ENCODE measurements around the gene UGCG. TPM values are rescaled to one million over a fixed set of nuclear protein-coding genes. Genes with fewer than 3 reads are reported as not detected.
"Not testable (repeated sequence)": the region's sequence is repeated elsewhere in the genome, so short reads cannot be mapped to it uniquely, and the experiment has no call there.

Gene UGCG
- polyA plus RNA-seq, 3 donors, result 65.4 to 77.6 (median 74.5) TPM

- no peak for DNase-seq
Measured at GRCh38 chr9:111877420-111877819, 19.2 kb upstream of the UGCG start.

GRCh38 chr9:111878946-111879345 lies 17.7 kb upstream of the UGCG start:
- DNase-seq, result no peak

- DNase-seq, result no peak
Measured at GRCh38 chr9:111886983-111887718, 9.5 kb upstream of the UGCG start.

DNA sequence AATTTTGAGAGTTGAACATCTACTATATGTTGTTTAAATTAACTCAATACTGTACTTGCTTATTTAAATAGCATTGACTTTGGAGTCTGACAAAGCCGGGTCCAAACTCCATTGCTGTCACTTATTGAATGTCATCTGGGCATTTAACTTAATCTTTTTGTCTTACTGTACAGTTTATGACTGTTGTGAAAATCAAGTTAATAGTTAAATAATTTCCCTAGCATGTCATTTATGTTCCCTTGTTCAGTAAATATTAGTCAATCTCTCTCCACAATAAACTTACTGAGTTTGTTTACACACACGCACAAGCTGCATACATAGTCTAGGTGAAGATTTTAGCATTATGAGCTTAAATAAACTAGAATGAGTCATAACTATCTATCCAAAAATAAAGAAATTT lies 6.3 kb upstream of the UGCG start:
- DNase-seq, result no peak

DNA sequence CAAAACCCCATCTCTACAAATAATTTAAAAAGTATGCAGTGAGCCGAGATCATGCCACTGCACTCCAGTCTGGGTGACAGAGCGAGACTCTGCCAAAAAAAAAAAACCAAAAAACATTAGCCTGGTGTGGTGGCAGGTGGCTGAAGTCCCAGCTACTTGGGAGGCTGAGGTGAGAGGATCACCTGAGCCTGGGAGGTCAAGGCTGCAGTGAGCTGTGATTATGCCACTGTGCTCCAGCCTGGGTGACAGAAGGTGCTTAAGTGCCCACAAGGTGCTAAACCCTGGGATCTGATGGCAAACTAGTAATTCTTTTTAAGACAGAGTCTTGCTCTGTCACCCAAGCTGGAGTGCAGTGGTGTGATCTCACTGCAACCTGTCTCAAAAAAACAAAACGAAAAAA lies 5.7 kb upstream of the UGCG start:
- not testable (repeated sequence) for DNase-seq

DNA sequence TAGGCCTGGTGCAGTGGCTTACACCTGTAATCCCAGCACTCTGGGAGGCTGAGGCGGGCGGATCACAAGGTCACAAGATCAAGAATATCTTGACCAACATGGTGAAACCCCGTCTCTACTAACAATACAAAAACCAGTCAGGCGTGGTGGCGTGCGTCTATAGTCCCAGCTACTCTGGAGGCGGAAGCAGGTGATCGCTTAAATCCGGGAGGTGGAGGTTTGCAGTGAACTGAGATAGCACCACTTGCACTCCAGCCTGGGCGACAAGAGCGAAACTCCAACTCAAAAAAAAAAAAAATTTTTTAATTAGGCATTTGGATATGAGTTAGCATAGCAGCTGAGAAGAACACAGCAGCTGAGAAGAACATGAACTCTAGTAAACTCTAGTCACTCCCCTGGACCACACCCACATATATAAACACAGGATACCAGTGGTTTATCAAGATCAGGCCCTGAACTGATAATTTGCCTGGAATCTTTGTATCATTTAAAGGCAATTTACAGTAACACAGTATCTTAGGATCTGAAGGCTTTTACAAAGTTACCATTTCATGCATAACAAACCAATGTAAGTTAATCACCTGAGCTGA lies 4.6 kb upstream of the UGCG start:
- no peak for DNase-seq

DNA sequence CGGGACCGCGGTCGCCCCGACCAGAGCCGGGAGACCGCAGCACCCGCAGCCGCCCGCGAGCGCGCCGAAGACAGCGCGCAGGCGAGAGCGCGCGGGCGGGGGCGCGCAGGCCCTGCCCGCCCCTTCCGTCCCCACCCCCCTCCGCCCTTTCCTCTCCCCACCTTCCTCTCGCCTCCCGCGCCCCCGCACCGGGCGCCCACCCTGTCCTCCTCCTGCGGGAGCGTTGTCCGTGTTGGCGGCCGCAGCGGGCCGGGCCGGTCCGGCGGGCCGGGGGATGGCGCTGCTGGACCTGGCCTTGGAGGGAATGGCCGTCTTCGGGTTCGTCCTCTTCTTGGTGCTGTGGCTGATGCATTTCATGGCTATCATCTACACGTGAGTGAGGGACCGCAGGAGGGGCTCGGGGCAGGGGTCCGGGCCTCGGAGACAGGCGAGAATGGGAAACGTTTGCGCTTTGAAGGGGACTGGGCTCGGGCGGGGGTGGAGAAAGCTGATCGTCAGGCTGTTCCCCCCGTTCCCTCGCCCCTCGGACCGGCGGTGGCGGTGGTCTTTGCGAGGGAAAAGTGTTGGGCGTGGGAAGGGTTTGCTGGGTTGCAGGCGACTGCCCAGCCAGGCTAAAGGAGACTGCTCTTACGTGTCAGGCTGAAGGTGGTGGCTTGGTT lies 457 bp downstream of the UGCG start:
- DNase-seq, result peak; percentile 49

GRCh38 chr9:111897601-111898137 lies 1.1 kb downstream of the UGCG start:
- DNase-seq, result no peak

DNA sequence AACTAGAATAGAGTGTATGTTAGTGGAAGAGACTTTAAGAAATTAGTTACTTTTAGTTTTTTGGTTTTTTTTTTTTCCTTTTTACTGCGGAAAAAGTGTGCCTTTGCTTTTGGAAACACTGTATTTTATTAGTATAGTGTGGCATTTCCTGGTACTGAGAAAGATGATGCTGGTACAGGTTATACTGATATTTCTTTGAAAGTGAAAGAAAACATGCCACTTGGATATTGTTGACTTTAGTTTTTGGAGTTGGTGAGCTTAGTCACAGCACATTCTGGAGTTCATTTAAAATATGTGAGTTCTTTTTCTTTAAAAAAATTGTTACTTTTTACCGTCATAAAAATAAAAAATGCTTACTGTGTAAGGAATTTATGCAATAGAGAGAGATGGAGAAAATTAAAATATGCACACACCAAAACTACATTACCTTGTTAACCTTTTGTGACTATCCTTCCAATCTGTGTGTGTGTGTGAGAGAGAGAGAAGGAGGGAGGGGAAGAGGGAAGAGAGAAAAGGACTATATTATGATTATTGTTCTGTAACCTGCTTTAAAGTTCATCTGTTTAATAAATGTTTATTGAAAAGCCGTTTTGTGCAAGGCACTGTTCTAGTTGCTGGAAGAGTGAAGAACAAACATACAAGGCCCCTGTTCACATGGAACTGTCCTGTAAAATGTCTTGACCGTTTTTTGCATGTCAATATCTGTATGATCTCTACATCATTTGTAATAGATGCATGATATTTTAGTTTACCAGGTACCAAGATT lies 1.9 kb downstream of the UGCG start:
- no peak for DNase-seq

- no peak for DNase-seq
Measured at GRCh38 chr9:111900151-111900857, 3.7 kb downstream of the UGCG start.

DNA sequence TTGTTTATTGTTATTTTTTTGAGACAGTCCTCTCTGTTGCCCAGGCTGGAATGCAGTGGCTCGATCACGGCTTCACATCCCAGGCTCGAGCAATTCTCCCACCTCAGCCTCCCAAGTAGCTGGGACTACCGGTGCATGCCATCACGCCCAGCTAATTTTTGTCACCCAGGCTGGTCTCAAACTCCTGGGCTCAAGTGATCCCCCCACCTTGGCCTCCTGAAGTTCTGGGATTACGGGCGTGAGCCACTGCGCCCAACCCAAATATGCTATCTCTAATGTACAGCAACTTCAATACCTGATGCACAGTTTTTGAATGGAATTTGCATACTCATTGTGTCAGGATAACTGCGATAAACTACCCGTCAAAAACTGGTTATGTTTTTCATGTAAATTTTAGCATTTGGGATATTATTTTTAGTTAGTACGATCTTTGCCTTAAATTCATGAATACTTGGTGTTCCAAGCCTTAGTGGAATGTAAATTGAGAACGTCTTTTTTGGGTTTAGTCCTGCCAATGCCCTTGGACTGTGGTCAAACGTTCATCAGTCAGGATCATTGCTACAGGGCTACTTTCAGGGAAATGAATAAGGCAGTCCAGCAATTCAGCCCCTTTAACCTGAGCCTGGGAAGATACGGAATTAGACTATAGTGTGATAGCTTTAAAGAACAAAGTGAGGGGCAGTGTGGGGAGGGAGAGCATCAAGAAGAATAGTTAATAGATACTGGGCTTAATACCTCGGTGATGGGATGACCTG lies 4.4 kb downstream of the UGCG start:
- DNase-seq, result no peak

GRCh38 chr9:111902391-111903139 lies 6.0 kb downstream of the UGCG start:
- DNase-seq, result no peak

DNA sequence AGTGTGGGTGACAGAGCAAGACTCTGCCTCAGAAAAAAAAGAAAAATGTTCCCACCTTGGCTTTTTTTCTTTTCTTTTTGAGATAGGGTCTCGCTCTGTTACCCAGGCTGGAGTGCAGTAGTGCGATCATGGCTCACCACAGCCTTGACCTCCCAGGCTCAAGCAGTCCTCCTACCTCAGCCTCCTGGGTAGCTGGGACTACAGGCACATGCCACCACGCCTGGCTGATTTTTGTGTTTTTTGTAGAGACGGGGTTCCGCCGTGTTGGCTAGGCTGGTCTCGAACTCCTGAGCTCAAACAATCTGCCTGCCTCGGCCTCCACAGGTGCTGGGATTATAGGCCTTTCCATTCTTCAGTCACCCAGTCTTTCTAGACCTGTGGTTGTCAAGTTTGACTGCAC lies 6.9 kb downstream of the UGCG start:
- DNase-seq, result not testable (repeated sequence)

DNA sequence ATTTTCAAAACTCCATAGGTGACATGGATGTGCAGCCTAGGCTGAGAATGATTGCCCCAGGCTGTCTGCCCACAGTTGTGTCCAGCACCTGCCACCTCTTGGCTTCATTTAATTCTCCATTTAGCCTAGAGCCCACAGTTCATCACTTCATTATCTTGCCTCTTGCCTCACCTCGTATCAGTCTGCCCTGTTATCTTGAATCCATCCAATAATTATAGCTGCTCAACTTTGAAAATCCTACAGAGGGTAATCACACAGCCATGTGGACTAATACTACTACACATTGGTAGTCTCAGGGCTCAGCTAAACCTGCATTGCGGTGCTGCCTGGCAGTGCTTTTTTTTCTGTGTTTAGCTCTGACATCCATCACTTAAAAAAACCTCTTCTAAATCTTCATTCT lies 7.4 kb downstream of the UGCG start:
- no peak for DNase-seq

- no peak for DNase-seq
Measured at GRCh38 chr9:111904891-111905291, 8.3 kb downstream of the UGCG start.

DNA sequence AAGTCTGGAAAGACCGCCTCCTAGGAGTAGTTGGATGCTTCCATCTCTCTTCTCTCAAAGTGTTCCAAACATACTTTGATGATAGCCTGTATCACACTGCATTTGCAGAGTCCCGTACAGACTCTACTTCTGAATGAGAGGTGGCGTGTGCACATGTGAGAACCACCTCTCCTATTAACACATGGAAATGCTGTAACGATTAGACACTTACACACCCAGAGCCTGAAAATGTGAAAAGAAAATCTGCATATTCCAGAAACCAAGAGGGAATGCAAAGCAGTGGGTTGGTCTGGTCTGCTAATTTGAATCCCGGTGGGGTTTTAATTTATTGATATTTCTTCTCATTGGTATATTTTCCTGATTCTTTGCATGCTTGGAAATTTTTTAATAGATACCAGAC lies 10.5 kb downstream of the UGCG start:
- DNase-seq, result no peak

DNA sequence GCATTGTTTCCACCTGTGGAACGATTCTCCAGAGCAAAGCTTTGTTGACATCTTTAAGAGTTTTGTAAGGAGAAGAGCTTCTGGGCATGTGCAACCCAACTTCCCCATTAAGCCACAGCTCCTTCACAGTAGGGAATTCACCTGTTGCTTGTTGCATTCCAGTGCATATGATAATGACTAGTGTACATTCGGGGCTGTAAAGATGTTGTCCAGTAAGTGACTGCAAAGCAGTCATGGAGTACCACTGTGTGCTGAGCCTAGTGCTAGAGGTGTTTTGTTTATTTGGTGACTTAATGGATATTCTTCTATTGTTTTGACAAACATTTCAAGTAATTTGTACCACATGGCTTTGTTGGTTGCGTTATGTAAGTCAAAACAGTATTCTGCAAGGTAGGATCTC lies 12.8 kb downstream of the UGCG start:
- DNase-seq, result no peak

DNA sequence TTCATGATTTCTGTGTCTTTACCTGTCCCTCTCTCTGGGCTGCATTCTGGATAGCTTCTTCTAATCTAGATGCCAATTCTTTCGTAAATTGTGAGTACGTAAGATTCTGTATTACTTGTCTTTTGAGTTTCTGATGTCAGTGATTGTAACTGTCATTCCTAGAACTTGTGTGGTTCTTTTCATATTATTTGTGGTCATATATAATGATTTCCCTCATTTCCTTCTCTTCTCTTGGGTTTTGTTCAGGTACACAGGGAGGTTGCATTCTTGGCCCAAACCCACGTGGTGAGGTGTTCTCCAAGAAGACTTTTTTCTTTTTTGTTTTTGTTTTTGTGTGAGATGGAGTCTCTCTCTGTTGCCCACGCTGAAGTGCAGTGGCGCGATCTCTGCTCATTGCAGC lies 13.8 kb downstream of the UGCG start:
- no peak for DNase-seq

GRCh38 chr9:111913159-111913558 lies 16.5 kb downstream of the UGCG start:
- no peak for DNase-seq

Measured in renal pelvis (tissue), 4 donors.